Keratinocyte (primary cell): ENCODE data around the gene DPYD. TPM values are rescaled to one million over a fixed set of nuclear protein-coding genes. Genes with fewer than 3 reads are reported as not detected.

Experiments used
- DNase-seq: peaks from one replicate; pipeline ENCODE4 v3.0.0-alpha.2; 2011; ENCODE audit warnings: low read depth, missing footprints, low spot score
- FAIRE-seq: peaks from 2 replicates; lab custom pipeline; 2011; peaks lifted over from hg19 to GRCh38; lab: Jason Lieb, UNC
- H2AFZ ChIP-seq: 2 replicates; pipeline ENCODE4 v1.6.0; 2012; ENCODE audit warnings: low read length, control low read depth, inconsistent platforms; ENCODE audit not compliant: control insufficient read depth
- H3K27ac ChIP-seq: 2 replicates; pipeline ENCODE4 v1.5.1; 2011; ENCODE audit warnings: low read length; ENCODE audit not compliant: control insufficient read depth, insufficient read depth
- H3K27me3 ChIP-seq: 3 replicates; pipeline ENCODE4 v1.6.0; 2011; ENCODE audit warnings: low read length; ENCODE audit not compliant: control insufficient read depth, insufficient read depth; ENCODE audit errors: extremely low read depth
- H3K36me3 ChIP-seq, 2 experiments: 2 replicates in 1 of 2; 3 replicates in 1 of 2; pipeline ENCODE4 v1.5.1; 2011; ENCODE audit warnings: low read length in 2 of 2, mild to moderate bottlenecking in 1 of 2; ENCODE audit not compliant: control insufficient read depth in 2 of 2, insufficient read depth in 2 of 2; ENCODE audit errors: extremely low read depth in 1 of 2
- H3K4me1 ChIP-seq: 3 replicates; pipeline ENCODE4 v1.5.1; 2011; ENCODE audit warnings: low read length; ENCODE audit not compliant: control insufficient read depth, insufficient read depth; ENCODE audit errors: extremely low read depth
- H3K4me2 ChIP-seq: 3 replicates; pipeline ENCODE4 v1.6.0; 2011; ENCODE audit warnings: low read depth, low read length; ENCODE audit not compliant: control insufficient read depth, insufficient read depth; ENCODE audit errors: extremely low read depth
- H3K4me3 ChIP-seq, 3 experiments: fragments of 200-600 bp in 1 of 3; sonication (generic) in 1 of 3; 2 replicates in 2 of 3; 3 replicates in 1 of 3; pipeline ENCODE4 v1.5.1; 2011 to 2016; ENCODE audit warnings: low read length in 3 of 3, mild to moderate bottlenecking in 3 of 3, control low read depth in 2 of 3, inconsistent platforms in 1 of 3, low read depth in 1 of 3, mixed read lengths in 1 of 3, mixed run types in 1 of 3, moderate library complexity in 1 of 3; ENCODE audit not compliant: control insufficient read depth in 2 of 3, insufficient read depth in 2 of 3; ENCODE audit errors: extremely low read depth in 1 of 3
- H3K79me2 ChIP-seq: 2 replicates; pipeline ENCODE4 v1.6.0; 2012; ENCODE audit warnings: low read length; ENCODE audit not compliant: control insufficient read depth, insufficient read depth
- H3K9ac ChIP-seq: 3 replicates; pipeline ENCODE4 v1.6.0; 2011; ENCODE audit warnings: low read length; ENCODE audit not compliant: control insufficient read depth, insufficient read depth; ENCODE audit errors: extremely low read depth
- H3K9me1 ChIP-seq: 3 replicates; pipeline ENCODE4 v1.6.0; 2011; ENCODE audit warnings: low read length; ENCODE audit not compliant: control insufficient read depth, insufficient read depth; ENCODE audit errors: extremely low read depth
- H3K9me3 ChIP-seq: 2 replicates; pipeline ENCODE4 v1.5.1; 2012; ENCODE audit warnings: low read depth, low read length; ENCODE audit not compliant: control insufficient read depth
- H4K20me1 ChIP-seq: 3 replicates; pipeline ENCODE4 v1.6.0; 2011; ENCODE audit warnings: low read length; ENCODE audit not compliant: control insufficient read depth, insufficient read depth; ENCODE audit errors: extremely low read depth
- CTCF ChIP-seq, 3 experiments: IDR thresholded peaks in 1 of 3; conservative IDR thresholded peaks in 1 of 3; optimal IDR thresholded peaks in 1 of 3; 2 replicates in 2 of 3; 3 replicates in 1 of 3; pipeline versions ENCODE3 to v1.5.1; 2011; ENCODE audit warnings: low read length in 3 of 3, mild to moderate bottlenecking in 3 of 3, moderate library complexity in 2 of 3, control low read depth in 1 of 3, inconsistent platforms in 1 of 3; ENCODE audit not compliant: insufficient read depth in 2 of 3; ENCODE audit errors: extremely low read depth in 1 of 3
- EZH2 ChIP-seq: IDR thresholded peaks from one replicate; pipeline ENCODE4 v1.6.1; 2012; ENCODE audit warnings: inconsistent platforms, mild to moderate bottlenecking, low read length, moderate library complexity
- dilution Hi-C: fragments of 300-500 bp; cut with MboI; formaldehyde crosslinking; loops from one replicate; pipeline ENCODE4 v1.7.0; 2020; ENCODE audit warnings: low sequenced_read_pairs; ENCODE audit not compliant: extremely low pct_ligation_motif_present
- polyA plus RNA-seq, 5 experiments: library from polyadenylated mRNA; depleted of rRNA in 3 of 5; stranded (reverse) in 3 of 5; stranded (forward) in 1 of 5; unstranded in 1 of 5; fragments of >200 nt; gene quantifications; 1 replicate in 1 of 5; 2 replicates in 3 of 5; 3 replicates in 1 of 5; pipeline versions ENCODE4 v1.2.1 to v1.2.3, GENCODE V29; 2011 to 2012; ENCODE audit warnings: missing spikeins in 2 of 5, low read depth in 1 of 5, low replicate concordance in 1 of 5

The DPYD gene
- polyA plus RNA-seq, 1 donor (not counting 4 experiments of a cell fraction or from before 2014, with no cell fraction given): 1.9 TPM

GRCh38 chr1:97870589-97870988, 50.2 kb downstream of the DPYD start:
- Histone ChIP-seq H3K4me1 (no peaks in the 10 kb centered on the region), H4K20me1 (no peaks in the 10 kb centered on the region), H3K36me3 (no peaks in the 10 kb centered on the region), H3K27ac (no peak overlapping the region), H3K9me1 (no peaks in the 10 kb centered on the region), H3K4me2 (no peak overlapping the region), H2AFZ (no peak overlapping the region), H3K79me2 (no peaks in the 10 kb centered on the region), H3K9me3 (no peaks in the 10 kb centered on the region), H3K9ac (no peak overlapping the region), H3K4me3 (no peak overlapping the region), H3K27me3 (no peaks in the 10 kb centered on the region)
- dilution Hi-C loops: no loop called here
- TF ChIP-seq CTCF (optimal IDR thresholded peaks at IDR 0.05 in 1 of 3, IDR thresholded peaks at IDR 0.05 in 1 of 3, conservative IDR thresholded peaks at IDR 0.05 in 1 of 3; ENCODE audit: extremely low read depth in 1 of 3, insufficient read depth in 2 of 3, low read length in 3 of 3): no peak
- no peak for TF ChIP-seq EZH2
- FAIRE-seq: no peak
- DNase-seq: no peak

- Histone ChIP-seq H4K20me1 (no peaks in the 10 kb centered on the region), H3K4me2 (no peak overlapping the region), H3K27me3 (no peaks in the 10 kb centered on the region), H3K9me3 (no peaks in the 10 kb centered on the region), H2AFZ (no peak overlapping the region), H3K79me2 (no peaks in the 10 kb centered on the region), H3K36me3 (no peaks in the 10 kb centered on the region), H3K9me1 (no peaks in the 10 kb centered on the region), H3K9ac (no peak overlapping the region), H3K4me1 (no peaks in the 10 kb centered on the region), H3K27ac (no peak overlapping the region), H3K4me3 (no peak overlapping the region)
- no peak for FAIRE-seq
- dilution Hi-C loops: no loop called here
- TF ChIP-seq EZH2 (no peak), CTCF (optimal IDR thresholded peaks at IDR 0.05 in 1 of 3, IDR thresholded peaks at IDR 0.05 in 1 of 3, conservative IDR thresholded peaks at IDR 0.05 in 1 of 3; ENCODE audit: extremely low read depth in 1 of 3, insufficient read depth in 2 of 3, low read length in 3 of 3) (no peak)
- no peak for DNase-seq
These were observed 51.4 kb downstream of the DPYD start for GRCh38 chr1:97869441-97869840.
